ENCODE data around the gene SDK2.
A peak's percentile ranks its signal among the peaks of the same experiment; 100 is the strongest.

DNA sequence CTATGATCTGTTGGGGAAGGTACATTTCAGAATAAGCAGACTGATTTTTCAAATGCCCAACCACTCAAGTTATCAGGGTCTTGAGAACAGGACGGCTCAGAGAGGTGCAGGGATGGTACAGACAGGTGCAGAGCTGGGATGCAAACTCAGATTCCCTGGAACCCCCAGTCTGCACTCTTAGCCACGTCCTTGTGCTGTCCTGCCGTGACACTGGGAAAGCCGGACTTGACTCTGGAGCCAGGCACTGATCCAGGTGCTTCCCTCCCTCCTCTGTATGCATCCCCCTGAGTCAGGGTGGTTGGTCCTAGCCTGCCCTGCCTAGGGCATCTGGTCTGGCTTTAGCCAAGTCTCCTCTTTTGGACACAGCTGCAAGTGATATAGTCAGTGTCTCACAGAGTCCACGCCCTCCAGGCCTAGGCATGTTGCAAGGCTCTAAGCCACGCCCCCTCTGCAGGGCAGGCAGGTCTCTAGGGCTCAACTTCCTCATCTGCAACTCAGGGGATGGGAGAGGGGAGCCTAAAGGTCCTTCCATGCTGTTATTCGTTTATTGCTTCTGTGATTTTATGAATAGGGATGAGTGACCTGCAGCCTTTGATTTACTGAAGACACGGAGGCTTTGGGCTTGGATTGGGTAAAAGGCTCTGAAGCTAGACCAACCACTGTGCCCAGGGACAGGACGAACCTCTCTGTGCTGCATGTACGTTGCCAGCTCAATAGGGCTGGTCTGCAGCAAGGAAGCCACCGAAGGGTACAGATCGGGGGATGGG lies 97.3 kb downstream of the SDK2 start:
- peak; percentile 46; the same call in 1 of the 2 replicates for TF ChIP-seq SPI1 (IDR thresholded peaks at IDR 0.05; ENCODE audit: borderline replicate concordance, low read depth)
- no peak for TF ChIP-seq POLR2AphosphoS5 (IDR thresholded peaks at IDR 0.05; ENCODE audit: low read depth)
